A673 (cell line): ENCODE measurements around the gene RERE. TPM values are rescaled to one million over a fixed set of nuclear protein-coding genes. Genes with fewer than 3 reads are reported as not detected.

Experiments used
- BruUV-seq: library from RNA; stranded (reverse); fragments of 400-500 nt; replicated peaks from 2 replicates; lab custom pipeline; 2021; lab: Mats Ljungman, UMichigan
- CTCF ChIA-PET: fragments of 300-600 bp; sonication (Branson Sonifier 250); formaldehyde crosslinking; loops from one replicate; lab custom pipeline; 2022; ENCODE audit warnings: antibody characterized with exemption; lab: Charles Lee
- POLR2A ChIA-PET: fragments of 300-600 bp; sonication (Branson Sonifier 250); formaldehyde crosslinking; loops from one replicate; lab custom pipeline; 2022; ENCODE audit warnings: antibody characterized with exemption; ENCODE audit not compliant: low non-redundant PET; lab: Charles Lee
- DNase-seq: peaks from one replicate; pipeline ENCODE4 v3.0.0-alpha.2; 2015; ENCODE audit warnings: low spot score
- H3K27ac ChIP-seq: fragments of 200-600 bp; sonication (generic); 2 replicates; pipeline ENCODE4 v1.5.1; 2016; ENCODE audit warnings: mixed run types, low read depth, mild to moderate bottlenecking, mixed read lengths, antibody characterized with exemption, low read length; ENCODE audit not compliant: poor library complexity, severe bottlenecking
- H3K27me3 ChIP-seq: fragments of 200-600 bp; sonication (generic); replicated peaks from 2 replicates; pipeline ENCODE4 v1.6.1; 2017; ENCODE audit warnings: mixed run types, low read depth, mild to moderate bottlenecking, mixed read lengths, antibody characterized with exemption, low read length; ENCODE audit not compliant: insufficient read depth, poor library complexity
- H3K36me3 ChIP-seq: fragments of 200-600 bp; sonication (generic); 2 replicates; pipeline ENCODE4 v1.6.1; 2016; ENCODE audit warnings: mixed run types, mild to moderate bottlenecking, mixed read lengths, antibody characterized with exemption, low read length; ENCODE audit not compliant: insufficient read depth, poor library complexity, severe bottlenecking
- H3K4me1 ChIP-seq: fragments of 200-600 bp; sonication (generic); 2 replicates; pipeline ENCODE4 v1.6.1; 2017; ENCODE audit warnings: mixed run types, mild to moderate bottlenecking, mixed read lengths, antibody characterized with exemption, low read length; ENCODE audit not compliant: insufficient read depth, poor library complexity, severe bottlenecking
- H3K4me3 ChIP-seq: fragments of 200-600 bp; sonication (generic); 2 replicates; pipeline ENCODE4 v1.5.1; 2016; ENCODE audit warnings: low read depth, mixed run types, mild to moderate bottlenecking, mixed read lengths, low read length; ENCODE audit not compliant: poor library complexity, severe bottlenecking
- H3K9me3 ChIP-seq: fragments of 200-600 bp; sonication (generic); 2 replicates; pipeline ENCODE4 v1.6.1; 2016; ENCODE audit warnings: mixed run types, low read depth, mild to moderate bottlenecking, mixed read lengths, antibody characterized with exemption, low read length; ENCODE audit not compliant: poor library complexity, severe bottlenecking
- CTCF ChIP-seq: fragments of 300-800, 200-600 bp; sonication (generic); conservative IDR thresholded peaks from 2 replicates; pipeline ENCODE4 v1.5.1; 2017; ENCODE audit warnings: low read depth, mild to moderate bottlenecking, antibody characterized with exemption, low read length, moderate library complexity, mixed read lengths
- EZH2 ChIP-seq: fragments of 200-600 bp; sonication (generic); IDR thresholded peaks from 2 replicates; pipeline ENCODE4 v1.6.1; 2017; ENCODE audit warnings: borderline replicate concordance, low read depth, mild to moderate bottlenecking, mixed read lengths, antibody characterized with exemption, low read length; ENCODE audit not compliant: poor library complexity, severe bottlenecking
- intact Hi-C: fragments of 100-400 bp; cut with micrococcal nuclease; formaldehyde crosslinking; loops from one replicate; pipeline ENCODE4 v1.10.0; 2022; ENCODE audit not compliant: unreplicated experiment
- total RNA-seq: library from RNA; stranded (reverse); gene quantifications from 2 replicates; pipeline ENCODE4 v1.2.3, GENCODE V29; 2021

The RERE gene
- total RNA-seq, 1 experiment from 2014 or later: 188 TPM

GRCh38 chr1:8355439-8356255, 461.8 kb downstream of the RERE start:
- DNase-seq: no peak
- peaks cover 13% of the 10 kb centered on the region for H3K4me1 ChIP-seq
- CTCF ChIA-PET: interaction anchor here (0.6 kb wide), 1 partner anchor 339 kb away, joined by 6 read pairs; no protein-coding TSS in a partner anchor

GRCh38 chr1:8354038-8354437, 463.4 kb downstream of the RERE start:
- intact Hi-C loops: loop anchor here (10.0 kb wide), 1 partner anchor 501 kb away; no protein-coding TSS in a partner anchor
- POLR2A ChIA-PET: no interaction called here
- BruUV-seq: no TSS peak
- Histone ChIP-seq H3K36me3 (peaks cover 60% of the 10 kb centered on the region), H3K27me3 (no peaks in the 10 kb centered on the region), H3K9me3 (no peaks in the 10 kb centered on the region), H3K4me3 (no peak overlapping the region), H3K27ac (peak overlapping the region; percentile 45), H3K4me1 (peaks cover 16% of the 10 kb centered on the region)
- TF ChIP-seq EZH2 (no peak), CTCF (no peak)
- CTCF ChIA-PET: no interaction called here
- DNase-seq: no peak

More at GRCh38 chr1:8355439-8356255, 461.8 kb downstream of the RERE start:
- no TSS peak for BruUV-seq
- no peak for TF ChIP-seq EZH2
- POLR2A ChIA-PET: no interaction called here
- no peak overlapping the region for H3K4me3 ChIP-seq
- no peak overlapping the region for H3K27ac ChIP-seq
- peaks cover 72% of the 10 kb centered on the region for H3K36me3 ChIP-seq
- no peaks in the 10 kb centered on the region for H3K27me3 ChIP-seq
- intact Hi-C loops: loop anchor here (10.0 kb wide), 1 partner anchor 499 kb away; no protein-coding TSS in a partner anchor
- no peaks in the 10 kb centered on the region for H3K9me3 ChIP-seq

- Histone ChIP-seq H3K36me3 (peaks cover 51% of the 10 kb centered on the region), H3K27me3 (no peaks in the 10 kb centered on the region), H3K9me3 (no peaks in the 10 kb centered on the region), H3K4me3 (no peak overlapping the region), H3K27ac (peak overlapping the region; percentile 45), H3K4me1 (peaks cover 16% of the 10 kb centered on the region)
- intact Hi-C loops: loop anchor here (10.0 kb wide), 1 partner anchor 502 kb away; no protein-coding TSS in a partner anchor
- POLR2A ChIA-PET: no interaction called here
- TF ChIP-seq CTCF: no peak
- TF ChIP-seq EZH2: no peak
- CTCF ChIA-PET: no interaction called here
- DNase-seq: no peak
- no TSS peak for BruUV-seq
These were observed 464.3 kb downstream of the RERE start for GRCh38 chr1:8352886-8353785.
